GM23338 (cell line): ENCODE results near the gene MAP4K4.

Source experiments
- CREB1 ChIP-seq: fragments of 250-450 bp; sonication (Bioruptor Pico); IDR thresholded peaks from 2 replicates; pipeline ENCODE4 v1.5.0; 2020; ENCODE audit warnings: low read depth, mild to moderate bottlenecking, moderate library complexity
- CTCF ChIP-seq, 2 experiments: fragments of 200-600 bp in 1 of 2; sonication (generic) in 1 of 2; conservative IDR thresholded peaks; 2 replicates each; pipeline versions ENCODE4 v1.5.1 to v1.6.1; 2016 to 2017; ENCODE audit warnings: antibody characterized with exemption in 2 of 2, low read depth in 2 of 2, mild to moderate bottlenecking in 2 of 2, moderate library complexity in 1 of 2
- EZH2 ChIP-seq: fragments of 200-600 bp; sonication (generic); IDR thresholded peaks from one replicate; pipeline ENCODE4 v1.8.0; 2017; ENCODE audit warnings: antibody characterized with exemption, mild to moderate bottlenecking, low read depth; ENCODE audit not compliant: unreplicated experiment
- EZH2phosphoT487 ChIP-seq: fragments of 200-600 bp; sonication (generic); IDR thresholded peaks from one replicate; pipeline ENCODE4 v1.8.1; 2018; ENCODE audit warnings: antibody characterized with exemption; ENCODE audit not compliant: unreplicated experiment
- POLR2AphosphoS5 ChIP-seq: IDR thresholded peaks from 2 replicates; pipeline ENCODE4 v1.6.1; 2016; ENCODE audit warnings: antibody characterized with exemption, low read depth
- REST ChIP-seq: IDR thresholded peaks from one replicate; pipeline ENCODE4 v1.6.1; 2018; ENCODE audit warnings: antibody characterized with exemption; ENCODE audit not compliant: unreplicated experiment

GRCh38 chr2:101722864-101723263 is 25.4 kb downstream of the MAP4K4 start:
- TF ChIP-seq EZH2 (no peak), REST (no peak), CTCF (conservative IDR thresholded peaks at IDR 0.05; ENCODE audit: low read depth in 2 of 2) (no peak), EZH2phosphoT487 (no peak), CREB1 (CRISPR knock-in tag) (no peak), POLR2AphosphoS5 (no peak)
